ENCODE data around the gene GALK2. TPM values are rescaled to one million over a fixed set of nuclear protein-coding genes. Genes with fewer than 3 reads are reported as not detected.

The GALK2 gene
- total RNA-seq, 2 experiments from 2014 or later = 11.5 to 11.9 TPM

- H3K36me3 ChIP-seq (ENCODE audit: insufficient read depth, low read length) = peaks cover 28% of the 10 kb centered on the region
- Mint-ChIP-seq H3K27ac (no peak overlapping the region), H3K4me1 (ENCODE audit: low read depth) (peaks cover 35% of the 10 kb centered on the region), H3K27me3 (no peaks in the 10 kb centered on the region), H3K4me3 (no peak overlapping the region), H3K9me3 (no peaks in the 10 kb centered on the region), H3K36me3 (ENCODE audit: low read depth) (peaks cover 92% of the 10 kb centered on the region)
- no peak for DNase-seq
- TF ChIP-seq, protein P1, sequence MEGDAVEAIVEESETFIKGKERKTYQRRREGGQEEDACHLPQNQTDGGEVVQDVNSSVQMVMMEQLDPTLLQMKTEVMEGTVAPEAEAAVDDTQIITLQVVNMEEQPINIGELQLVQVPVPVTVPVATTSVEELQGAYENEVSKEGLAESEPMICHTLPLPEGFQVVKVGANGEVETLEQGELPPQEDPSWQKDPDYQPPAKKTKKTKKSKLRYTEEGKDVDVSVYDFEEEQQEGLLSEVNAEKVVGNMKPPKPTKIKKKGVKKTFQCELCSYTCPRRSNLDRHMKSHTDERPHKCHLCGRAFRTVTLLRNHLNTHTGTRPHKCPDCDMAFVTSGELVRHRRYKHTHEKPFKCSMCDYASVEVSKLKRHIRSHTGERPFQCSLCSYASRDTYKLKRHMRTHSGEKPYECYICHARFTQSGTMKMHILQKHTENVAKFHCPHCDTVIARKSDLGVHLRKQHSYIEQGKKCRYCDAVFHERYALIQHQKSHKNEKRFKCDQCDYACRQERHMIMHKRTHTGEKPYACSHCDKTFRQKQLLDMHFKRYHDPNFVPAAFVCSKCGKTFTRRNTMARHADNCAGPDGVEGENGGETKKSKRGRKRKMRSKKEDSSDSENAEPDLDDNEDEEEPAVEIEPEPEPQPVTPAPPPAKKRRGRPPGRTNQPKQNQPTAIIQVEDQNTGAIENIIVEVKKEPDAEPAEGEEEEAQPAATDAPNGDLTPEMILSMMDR (IDR thresholded peaks at IDR 0.05) = no peak
- ChIA-PET CTCF (no interaction called here), POLR2A (no interaction called here)
- ATAC-seq (ENCODE audit: poor library complexity) = no peak
- no peaks in the 10 kb centered on the region for H3K27me3 ChIP-seq (ENCODE audit: control insufficient read depth in 1 of 2, insufficient read depth in 2 of 2, low read length in 2 of 2)
- H3K4me1 ChIP-seq (ENCODE audit: insufficient read depth, low read length) = no peaks in the 10 kb centered on the region
- H3K4me3 ChIP-seq (ENCODE audit: low read length) = no peak overlapping the region
- no peaks in the 10 kb centered on the region for H3K9me3 ChIP-seq (ENCODE audit: control insufficient read depth in 1 of 2, insufficient read depth in 1 of 2, low read length in 2 of 2)
- no peak overlapping the region for H3K27ac ChIP-seq (ENCODE audit: low read depth in 1 of 2, low read length in 2 of 2)
- intact Hi-C loops (cut with DNase I, micrococcal nuclease) = no loop called here
Measured at GRCh38 chr15:49303003-49303402, 133.0 kb downstream of the GALK2 start.

- Histone ChIP-seq H3K27ac (ENCODE audit: low read depth in 1 of 2, low read length in 2 of 2) (no peak overlapping the region), H3K9me3 (ENCODE audit: control insufficient read depth in 1 of 2, insufficient read depth in 1 of 2, low read length in 2 of 2) (no peaks in the 10 kb centered on the region), H3K4me1 (ENCODE audit: insufficient read depth, low read length) (no peaks in the 10 kb centered on the region), H3K4me3 (ENCODE audit: low read length) (no peak overlapping the region), H3K36me3 (ENCODE audit: insufficient read depth, low read length) (peaks cover 32% of the 10 kb centered on the region), H3K27me3 (ENCODE audit: control insufficient read depth in 1 of 2, insufficient read depth in 2 of 2, low read length in 2 of 2) (no peaks in the 10 kb centered on the region)
- H3K4me1 Mint-ChIP-seq (ENCODE audit: low read depth) = peaks cover 16% of the 10 kb centered on the region
- intact Hi-C loops (cut with DNase I, micrococcal nuclease) = no loop called here
- no peak for DNase-seq
- H3K4me3 Mint-ChIP-seq = no peak overlapping the region
- ATAC-seq (ENCODE audit: poor library complexity) = no peak
- peaks cover 86% of the 10 kb centered on the region for H3K36me3 Mint-ChIP-seq (ENCODE audit: low read depth)
- no peak overlapping the region for H3K27ac Mint-ChIP-seq
- CTCF ChIA-PET = no interaction called here
- TF ChIP-seq, protein P1 (IDR thresholded peaks at IDR 0.05) = no peak
- POLR2A ChIA-PET = no interaction called here
- H3K9me3 Mint-ChIP-seq = no peaks in the 10 kb centered on the region
- H3K27me3 Mint-ChIP-seq = no peaks in the 10 kb centered on the region
Measured at GRCh38 chr15:49306551-49306950, 136.5 kb downstream of the GALK2 start.

DNA sequence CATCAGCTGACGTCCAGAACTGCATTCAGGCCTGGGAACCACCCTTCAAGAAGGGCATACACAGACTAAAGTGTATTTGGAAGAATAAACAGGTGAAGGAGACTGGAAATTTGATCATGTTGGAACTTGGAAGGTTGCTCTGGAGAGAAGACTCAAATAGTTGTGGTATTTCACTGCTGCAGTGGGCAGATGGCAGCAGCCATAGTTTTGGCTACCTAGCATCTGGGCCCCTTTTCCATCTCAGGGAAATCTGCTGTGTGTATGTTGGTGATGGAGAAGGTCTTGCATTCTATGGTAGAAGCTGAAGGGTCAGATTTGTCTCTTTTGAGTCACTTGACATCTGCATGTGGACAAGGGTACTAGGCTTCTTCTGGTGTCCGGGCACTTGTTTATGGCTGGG lies 138.6 kb downstream of the GALK2 start:
- no peak overlapping the region for H3K27ac Mint-ChIP-seq
- DNase-seq = no peak
- ATAC-seq (ENCODE audit: poor library complexity) = no peak
- Histone ChIP-seq H3K9me3 (ENCODE audit: control insufficient read depth in 1 of 2, insufficient read depth in 1 of 2, low read length in 2 of 2) (no peaks in the 10 kb centered on the region), H3K4me3 (ENCODE audit: low read length) (no peak overlapping the region), H3K4me1 (ENCODE audit: insufficient read depth, low read length) (no peaks in the 10 kb centered on the region), H3K36me3 (ENCODE audit: insufficient read depth, low read length) (peaks cover 29% of the 10 kb centered on the region), H3K27me3 (ENCODE audit: control insufficient read depth in 1 of 2, insufficient read depth in 2 of 2, low read length in 2 of 2) (no peaks in the 10 kb centered on the region), H3K27ac (ENCODE audit: low read depth in 1 of 2, low read length in 2 of 2) (no peak overlapping the region)
- TF ChIP-seq, protein P1 (IDR thresholded peaks at IDR 0.05) = no peak
- H3K4me1 Mint-ChIP-seq (ENCODE audit: low read depth) = peaks cover 16% of the 10 kb centered on the region
- H3K9me3 Mint-ChIP-seq = no peaks in the 10 kb centered on the region
- intact Hi-C loops (cut with DNase I, micrococcal nuclease) = no loop called here
- H3K27me3 Mint-ChIP-seq = no peaks in the 10 kb centered on the region
- ChIA-PET CTCF (no interaction called here), POLR2A (no interaction called here)
- peaks cover 86% of the 10 kb centered on the region for H3K36me3 Mint-ChIP-seq (ENCODE audit: low read depth)
- H3K4me3 Mint-ChIP-seq = no peak overlapping the region

Measured in CD4-positive, alpha-beta T cell (primary cell).